MCF 10A (cell line): Measurements from ENCODE around the gene MEIS2. TPM values are rescaled to one million over a fixed set of nuclear protein-coding genes. Genes with fewer than 3 reads are reported as not detected.

ENCODE experiments used
- BruUV-seq: library from RNA; stranded (reverse); fragments of 400-500 nt; replicated peaks from 2 replicates; lab custom pipeline; 2021; lab: Mats Ljungman, UMichigan
- CTCF ChIA-PET: fragments of 300-600 bp; sonication (Branson Sonifier 250); formaldehyde crosslinking; extraction: SDS; loops from one replicate; lab custom pipeline; 2021; ENCODE audit warnings: antibody characterized with exemption, inconsistent platforms; lab: Yijun Ruan, JAX
- POLR2A ChIA-PET: fragments of 300-600, 350-650 bp; sonication (Branson Sonifier 250); formaldehyde crosslinking; extraction: SDS; loops from one replicate; lab custom pipeline; 2020; ENCODE audit warnings: antibody characterized with exemption, inconsistent platforms; lab: Yijun Ruan, JAX
- DNase-seq: peaks from one replicate; pipeline ENCODE4 v3.0.0-alpha.2; 2018; ENCODE audit not compliant: unreplicated experiment
- H3K27ac Mint-ChIP-seq: one replicate; pipeline ENCODE4 v1.8.0; 2022; ENCODE audit warnings: mild to moderate bottlenecking, low read depth, mixed read lengths; ENCODE audit not compliant: unreplicated experiment
- H3K27me3 Mint-ChIP-seq: one replicate; pipeline ENCODE4 v1.8.0; 2022; ENCODE audit warnings: mixed read lengths; ENCODE audit not compliant: insufficient read depth, unreplicated experiment
- H3K36me3 Mint-ChIP-seq: one replicate; pipeline ENCODE4 v1.8.0; 2022; ENCODE audit warnings: mild to moderate bottlenecking, moderate library complexity, mixed read lengths; ENCODE audit not compliant: insufficient read depth, unreplicated experiment
- H3K4me1 Mint-ChIP-seq: one replicate; pipeline ENCODE4 v1.8.0; 2022; ENCODE audit warnings: mixed read lengths; ENCODE audit not compliant: insufficient read depth, unreplicated experiment
- H3K4me3 Mint-ChIP-seq: one replicate; pipeline ENCODE4 v1.8.0; 2022; ENCODE audit warnings: mild to moderate bottlenecking, moderate library complexity, mixed read lengths; ENCODE audit not compliant: unreplicated experiment
- H3K9me3 Mint-ChIP-seq: one replicate; pipeline ENCODE4 v1.8.0; 2022; ENCODE audit warnings: mixed read lengths; ENCODE audit not compliant: unreplicated experiment
- intact Hi-C: fragments of 100-400 bp; cut with micrococcal nuclease; formaldehyde crosslinking; loops from 2 replicates; pipeline ENCODE4 v1.14.1; 2022
- total RNA-seq: library from RNA; stranded (reverse); gene quantifications from 2 replicates; pipeline ENCODE4 v1.2.3, GENCODE V29; 2022
- TF ChIP-seq, protein P1 (sequence below): fragments of 200-600 bp; IDR thresholded peaks from one replicate; pipeline ENCODE4 v1.8.0; 2022; ENCODE audit warnings: antibody characterized with exemption, mild to moderate bottlenecking; ENCODE audit not compliant: unreplicated experiment

The MEIS2 gene
- total RNA-seq, 1 experiment from 2014 or later: 6.9 TPM

GRCh38 chr15:37133602-37134001 is 33.3 kb upstream of the MEIS2 start:
- no peak overlapping the region for H3K27ac Mint-ChIP-seq
- intact Hi-C loops: loop anchor here (1.0 to 10.0 kb wide), 6 partner anchors 250 to 1849 kb away; no protein-coding TSS in a partner anchor
- H3K9me3 Mint-ChIP-seq: no peaks in the 10 kb centered on the region
- peaks cover 9% of the 10 kb centered on the region for H3K4me1 Mint-ChIP-seq
- TF ChIP-seq, protein P1, sequence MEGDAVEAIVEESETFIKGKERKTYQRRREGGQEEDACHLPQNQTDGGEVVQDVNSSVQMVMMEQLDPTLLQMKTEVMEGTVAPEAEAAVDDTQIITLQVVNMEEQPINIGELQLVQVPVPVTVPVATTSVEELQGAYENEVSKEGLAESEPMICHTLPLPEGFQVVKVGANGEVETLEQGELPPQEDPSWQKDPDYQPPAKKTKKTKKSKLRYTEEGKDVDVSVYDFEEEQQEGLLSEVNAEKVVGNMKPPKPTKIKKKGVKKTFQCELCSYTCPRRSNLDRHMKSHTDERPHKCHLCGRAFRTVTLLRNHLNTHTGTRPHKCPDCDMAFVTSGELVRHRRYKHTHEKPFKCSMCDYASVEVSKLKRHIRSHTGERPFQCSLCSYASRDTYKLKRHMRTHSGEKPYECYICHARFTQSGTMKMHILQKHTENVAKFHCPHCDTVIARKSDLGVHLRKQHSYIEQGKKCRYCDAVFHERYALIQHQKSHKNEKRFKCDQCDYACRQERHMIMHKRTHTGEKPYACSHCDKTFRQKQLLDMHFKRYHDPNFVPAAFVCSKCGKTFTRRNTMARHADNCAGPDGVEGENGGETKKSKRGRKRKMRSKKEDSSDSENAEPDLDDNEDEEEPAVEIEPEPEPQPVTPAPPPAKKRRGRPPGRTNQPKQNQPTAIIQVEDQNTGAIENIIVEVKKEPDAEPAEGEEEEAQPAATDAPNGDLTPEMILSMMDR: peak; percentile 27
- peaks cover 50% of the 10 kb centered on the region for H3K27me3 Mint-ChIP-seq
- H3K4me3 Mint-ChIP-seq: no peak overlapping the region
- BruUV-seq: no TSS peak
- H3K36me3 Mint-ChIP-seq: no peaks in the 10 kb centered on the region
- ChIA-PET POLR2A (interaction anchor here (0.6 to 1.9 kb wide), 2 partner anchors 33 to 249 kb away, joined by 3 to 6 read pairs; no protein-coding TSS in a partner anchor), CTCF (interaction anchor here (0.5 to 3.1 kb wide), 23 partner anchors 10 to 1615 kb away, joined by 3 to 37 read pairs (median 3); no protein-coding TSS in a partner anchor)
- DNase-seq: no peak

DNA sequence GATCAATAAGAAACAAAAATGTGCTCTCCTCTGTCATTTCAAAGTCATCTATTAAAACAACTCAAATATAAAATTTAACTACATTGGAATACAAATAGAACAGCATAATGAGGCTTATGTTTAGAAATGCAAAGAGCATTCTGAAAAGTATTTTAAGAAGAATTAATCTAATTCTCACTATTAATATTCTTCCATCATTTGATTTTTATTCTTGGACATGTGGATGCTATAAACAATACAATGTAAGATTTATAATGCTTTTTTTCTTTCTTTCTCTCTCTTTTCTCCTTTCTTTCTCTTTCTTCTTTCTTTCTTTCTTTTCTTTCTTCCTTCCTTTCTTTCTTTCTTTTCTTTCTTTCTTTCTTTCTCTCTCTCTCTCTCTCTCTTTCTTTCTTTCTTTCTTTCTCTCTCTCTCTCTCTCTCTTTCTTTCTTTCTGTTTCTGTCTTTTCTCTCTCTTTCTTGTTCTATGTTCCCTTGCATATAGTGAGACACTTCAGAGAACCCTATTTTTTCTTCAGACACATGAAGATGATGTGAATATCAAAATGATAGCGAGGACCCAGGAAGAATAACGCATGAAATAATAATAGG is 32.6 kb upstream of the MEIS2 start:
- CTCF ChIA-PET: interaction anchor here (0.5 to 3.1 kb wide), 15 partner anchors 9 to 1614 kb away, joined by 3 to 37 read pairs (median 4); no protein-coding TSS in a partner anchor
- peaks cover 50% of the 10 kb centered on the region for H3K27me3 Mint-ChIP-seq
- DNase-seq: no peak
- H3K9me3 Mint-ChIP-seq: no peaks in the 10 kb centered on the region
- TF ChIP-seq, protein P1: no peak
- no peak overlapping the region for H3K27ac Mint-ChIP-seq
- intact Hi-C loops: loop anchor here (10.0 kb wide), 3 partner anchors 488 to 1848 kb away; no protein-coding TSS in a partner anchor
- no TSS peak for BruUV-seq
- POLR2A ChIA-PET: no interaction called here
- H3K36me3 Mint-ChIP-seq: no peaks in the 10 kb centered on the region
- H3K4me1 Mint-ChIP-seq: peaks cover 9% of the 10 kb centered on the region
- no peak overlapping the region for H3K4me3 Mint-ChIP-seq

DNA sequence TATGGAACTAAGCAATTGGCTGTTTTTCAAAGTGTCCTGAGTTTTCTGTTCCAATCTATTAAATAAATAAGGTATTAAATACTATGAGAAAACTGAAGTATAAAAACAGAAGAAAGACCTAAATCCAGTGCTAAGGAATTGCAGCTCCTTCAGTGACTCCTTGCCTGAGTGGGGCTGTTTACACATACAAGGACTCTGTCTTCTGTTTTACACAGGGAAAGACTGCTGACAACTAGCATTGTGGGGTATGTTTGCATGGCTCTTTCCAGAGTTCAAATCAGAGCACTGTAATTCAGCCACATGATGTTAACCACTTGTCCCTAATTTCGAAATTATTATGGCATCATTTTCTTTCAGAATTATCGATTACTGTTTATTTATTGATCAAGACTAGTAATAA is 31.3 kb upstream of the MEIS2 start:
- no peaks in the 10 kb centered on the region for H3K36me3 Mint-ChIP-seq
- ChIA-PET CTCF (interaction anchor here (0.5 to 3.0 kb wide), 9 partner anchors 8 to 1377 kb away, joined by 3 to 18 read pairs (median 3); no protein-coding TSS in a partner anchor), POLR2A (interaction anchor here (1.3 kb wide), 1 partner anchor 30 kb away, joined by 6 read pairs; no protein-coding TSS in a partner anchor)
- H3K27me3 Mint-ChIP-seq: peaks cover 50% of the 10 kb centered on the region
- peaks cover 9% of the 10 kb centered on the region for H3K4me1 Mint-ChIP-seq
- no peaks in the 10 kb centered on the region for H3K9me3 Mint-ChIP-seq
- TF ChIP-seq, protein P1: no peak
- DNase-seq: no peak
- intact Hi-C loops: loop anchor here (10.0 kb wide), 3 partner anchors 487 to 1847 kb away; no protein-coding TSS in a partner anchor
- H3K27ac Mint-ChIP-seq: no peak overlapping the region
- H3K4me3 Mint-ChIP-seq: no peak overlapping the region
- BruUV-seq: no TSS peak

- TF ChIP-seq, protein P1: no peak
- no peak overlapping the region for H3K27ac Mint-ChIP-seq
- no peaks in the 10 kb centered on the region for H3K9me3 Mint-ChIP-seq
- POLR2A ChIA-PET: no interaction called here
- H3K27me3 Mint-ChIP-seq: peaks cover 50% of the 10 kb centered on the region
- H3K36me3 Mint-ChIP-seq: no peaks in the 10 kb centered on the region
- no peak for DNase-seq
- CTCF ChIA-PET: interaction anchor here (0.7 to 0.8 kb wide), 2 partner anchors 630 to 1659 kb away, joined by 3 read pairs; no protein-coding TSS in a partner anchor
- no TSS peak for BruUV-seq
- intact Hi-C loops: loop anchor here (10.0 kb wide), 3 partner anchors 486 to 1846 kb away; no protein-coding TSS in a partner anchor
- H3K4me1 Mint-ChIP-seq: peaks cover 9% of the 10 kb centered on the region
- no peak overlapping the region for H3K4me3 Mint-ChIP-seq
These were observed 30.0 kb upstream of the MEIS2 start for GRCh38 chr15:37130356-37130755.
